OCI-M2 (cell line): Measurements from ENCODE around the gene NDST1.
"Not testable (repeated sequence)": the region's sequence is repeated elsewhere in the genome, so short reads cannot be mapped to it uniquely, and the experiment has no call there.

Source experiments
- DNase-seq: peaks from one replicate; lab custom pipeline; 2025; ENCODE audit not compliant: unreplicated experiment; lab: John Stamatoyannopoulos, UW

Gene NDST1

GRCh38 chr5:150506571-150507473, 1.1 kb upstream of the NDST1 start:
- DNase-seq, result no peak

GRCh38 chr5:150508277-150508640, 328 bp downstream of the NDST1 start:
- no peak for DNase-seq

- no peak for DNase-seq
Observed at GRCh38 chr5:150508828-150509227, 897 bp downstream of the NDST1 start.

GRCh38 chr5:150509992-150510391, 2.1 kb downstream of the NDST1 start:
- no peak for DNase-seq

- DNase-seq, result no peak
Observed at GRCh38 chr5:150510460-150511263, 2.7 kb downstream of the NDST1 start.

- no peak for DNase-seq
Observed at GRCh38 chr5:150511578-150512367, 3.8 kb downstream of the NDST1 start.

- no peak for DNase-seq
Observed at GRCh38 chr5:150512368-150512747, 4.4 kb downstream of the NDST1 start.

- no peak for DNase-seq
Observed at GRCh38 chr5:150513375-150514309, 5.7 kb downstream of the NDST1 start.

- no peak for DNase-seq
Observed at GRCh38 chr5:150514708-150515211, 6.8 kb downstream of the NDST1 start.

- no peak for DNase-seq
Observed at GRCh38 chr5:150515446-150515845, 7.5 kb downstream of the NDST1 start.

- DNase-seq, result no peak
Observed at GRCh38 chr5:150516011-150516410, 8.1 kb downstream of the NDST1 start.

GRCh38 chr5:150517272-150518152, 9.6 kb downstream of the NDST1 start:
- no peak for DNase-seq

- DNase-seq, result not testable (repeated sequence)
Observed at GRCh38 chr5:150518712-150519559, 11.0 kb downstream of the NDST1 start.

- no peak for DNase-seq
Observed at GRCh38 chr5:150519560-150519945, 11.6 kb downstream of the NDST1 start.

- DNase-seq, result no peak
Observed at GRCh38 chr5:150519978-150520377, 12.0 kb downstream of the NDST1 start.

- DNase-seq, result no peak
Observed at GRCh38 chr5:150520747-150521521, 13.0 kb downstream of the NDST1 start.

- DNase-seq, result no peak
Observed at GRCh38 chr5:150521522-150521817, 13.5 kb downstream of the NDST1 start.
